Fibroblast of pulmonary artery (primary cell): ENCODE data around the gene RGS11.

Experiments used
- DNase-seq: peaks from one replicate; pipeline ENCODE4 v3.0.0-alpha.2; 2010; ENCODE audit warnings: low read depth
- H3K4me3 ChIP-seq: replicated peaks from 2 replicates; pipeline ENCODE4 v1.5.1; 2011; ENCODE audit warnings: low read depth, mild to moderate bottlenecking, control low read depth, low read length, moderate library complexity
- CTCF ChIP-seq: IDR thresholded peaks from 2 replicates; pipeline ENCODE4 v1.5.1; 2011; ENCODE audit warnings: mild to moderate bottlenecking, control low read depth, low read length, inconsistent platforms; ENCODE audit errors: missing control alignments

Gene RGS11

GRCh38 chr16:229731-230281 is 45.9 kb downstream of the RGS11 start:
- TF ChIP-seq CTCF, result no peak
- no peak for DNase-seq
- H3K4me3 ChIP-seq, result peak overlapping the region; percentile 93

- no peak for TF ChIP-seq CTCF
- H3K4me3 ChIP-seq, result peak within 1 kb of the TSS; percentile 93
- DNase-seq, result peak; percentile 88
These were observed 46.7 kb downstream of the RGS11 start, which contains the start of gene LUC7L for GRCh38 chr16:228852-229730. Gene LUC7L, minus strand, starts transcription at chr16:229449. Its CDS starts 110 bp downstream, at chr16:229339.

GRCh38 chr16:228151-228851 is 47.4 kb downstream of the RGS11 start:
- peak; percentile 8 for DNase-seq
- TF ChIP-seq CTCF, result no peak
- H3K4me3 ChIP-seq, result peak overlapping the region; percentile 93

GRCh38 chr16:220021-220420 is 55.7 kb downstream of the RGS11 start:
- no peak overlapping the region for H3K4me3 ChIP-seq
- DNase-seq, result no peak
- TF ChIP-seq CTCF, result no peak
